IPS DF 19.7 (cell line): ENCODE measurements around the gene VSTM2B.

ENCODE experiments used
- DNase-seq: peaks from one replicate; pipeline ENCODE4 v3.0.0-alpha.2; 2013; ENCODE audit warnings: low read depth, low spot score

VSTM2B gene

GRCh38 chr19:29495901-29496441 is 29.8 kb upstream of the VSTM2B start:
- no peak for DNase-seq

- no peak for DNase-seq
These were observed 28.6 kb upstream of the VSTM2B start for GRCh38 chr19:29497241-29497640.

GRCh38 chr19:29497686-29498436 is 27.9 kb upstream of the VSTM2B start:
- DNase-seq, result no peak

GRCh38 chr19:29499261-29499920 is 26.4 kb upstream of the VSTM2B start:
- no peak for DNase-seq

GRCh38 chr19:29499921-29500590 is 25.7 kb upstream of the VSTM2B start:
- DNase-seq, result no peak

- DNase-seq, result no peak
These were observed 23.8 kb upstream of the VSTM2B start for GRCh38 chr19:29501816-29502580.

- no peak for DNase-seq
These were observed 23.3 kb upstream of the VSTM2B start for GRCh38 chr19:29502581-29502850.

- DNase-seq, result no peak
These were observed 22.5 kb upstream of the VSTM2B start for GRCh38 chr19:29503140-29503758.

GRCh38 chr19:29503785-29504184 is 22.0 kb upstream of the VSTM2B start:
- DNase-seq, result no peak

GRCh38 chr19:29504454-29504853 is 21.3 kb upstream of the VSTM2B start:
- no peak for DNase-seq

- no peak for DNase-seq
These were observed 20.5 kb upstream of the VSTM2B start for GRCh38 chr19:29505097-29505824.

GRCh38 chr19:29506619-29506911 is 19.2 kb upstream of the VSTM2B start:
- no peak for DNase-seq

GRCh38 chr19:29507081-29507860 is 18.5 kb upstream of the VSTM2B start:
- DNase-seq, result no peak

- DNase-seq, result no peak
These were observed 17.6 kb upstream of the VSTM2B start for GRCh38 chr19:29508181-29508580.

GRCh38 chr19:29509456-29509855 is 16.3 kb upstream of the VSTM2B start:
- DNase-seq, result no peak

GRCh38 chr19:29510701-29511265 is 15.0 kb upstream of the VSTM2B start:
- no peak for DNase-seq

GRCh38 chr19:29511768-29512167 is 14.0 kb upstream of the VSTM2B start:
- no peak for DNase-seq

GRCh38 chr19:29512748-29513147 is 13.0 kb upstream of the VSTM2B start:
- no peak for DNase-seq

- no peak for DNase-seq
These were observed 11.1 kb upstream of the VSTM2B start for GRCh38 chr19:29514525-29515232.
